Lower leg skin (tissue), 4 donors: ENCODE data around the gene SKI. TPM values are rescaled to one million over a fixed set of nuclear protein-coding genes. Genes with fewer than 3 reads are reported as not detected.
"Not testable (repeated sequence)": the region's sequence is repeated elsewhere in the genome, so short reads cannot be mapped to it uniquely, and the experiment has no call there.

Source experiments
- DNase-seq, 2 donors: peaks; one replicate each; pipeline ENCODE4 v3.0.0-alpha.2; 2019; ENCODE audit warnings: low spot score in 2 of 2
- H3K4me3 ChIP-seq: fragments of 200-600 bp; sonication (generic); 2 replicates; pipeline ENCODE4 v1.5.1; 2017; ENCODE audit warnings: mild to moderate bottlenecking, low read depth; ENCODE audit not compliant: poor library complexity, severe bottlenecking
- CTCF ChIP-seq, 3 donors: fragments of 450-650 bp; IDR thresholded peaks; one replicate each; pipeline ENCODE4 v1.5.1; 2016; ENCODE audit warnings: antibody characterized with exemption in 3 of 3, mild to moderate bottlenecking in 3 of 3, moderate library complexity in 2 of 3
- POLR2A ChIP-seq, 2 donors: fragments of 450-650 bp; IDR thresholded peaks; one replicate each; pipeline ENCODE4 v1.6.1; 2016 to 2017; ENCODE audit warnings: antibody characterized with exemption in 2 of 2, mild to moderate bottlenecking in 1 of 2, moderate library complexity in 1 of 2
- WGBS, 2 donors: methylation state at CpG; one replicate each; pipeline ENCODE4 v1.1.5; 2018; 5-methylcytosine and 5-hydroxymethylcytosine counted together
- intact Hi-C: fragments of 100-400 bp; cut with DNase I; formaldehyde crosslinking; loops from one replicate; pipeline ENCODE4 v1.15.0; 2023; ENCODE audit warnings: low total_unique reads
- total RNA-seq, 4 donors: library from RNA; depleted of rRNA; stranded (reverse); fragments of >200 nt; gene quantifications; one replicate each; pipeline ENCODE4 v1.1.0, GENCODE V29; 2016

The SKI gene
- total RNA-seq, 4 donors from 2014 or later = 67.3 to 80.8 (median 75.4) TPM

GRCh38 chr1:2322065-2322571, 94.0 kb downstream of the SKI start:
- WGBS, 2 donors = 2 to 7% methylated on average over 22 to 30 of the region's 30 CpGs
- no peak for TF ChIP-seq CTCF (IDR thresholded peaks at IDR 0.05)
- TF ChIP-seq POLR2A (IDR thresholded peaks at IDR 0.05) = no peak
- DNase-seq = peak in 1 of 2 donors; percentile 93
- no peak overlapping the region for H3K4me3 ChIP-seq
- intact Hi-C loops = no loop called here

- TF ChIP-seq POLR2A (IDR thresholded peaks at IDR 0.05) (no peak), CTCF (IDR thresholded peaks at IDR 0.05) (no peak)
- whole genome bisulfite sequencing, 2 donors = 46 to 47% methylated on average over 21 to 36 of the region's 41 CpGs
- H3K4me3 ChIP-seq = no peak overlapping the region
- no peak for DNase-seq
- intact Hi-C loops = no loop called here
These were observed 94.6 kb downstream of the SKI start for GRCh38 chr1:2322581-2323211.

GRCh38 chr1:2323451-2323974, 95.4 kb downstream of the SKI start:
- H3K4me3 ChIP-seq = no peak overlapping the region
- DNase-seq = no peak
- intact Hi-C loops = no loop called here
- TF ChIP-seq POLR2A (IDR thresholded peaks at IDR 0.05) (no peak), CTCF (IDR thresholded peaks at IDR 0.05) (no peak)
- 92 to 93% methylated on average over 16 of the region's 16 CpGs for WGBS, 2 donors

- H3K4me3 ChIP-seq = no peak overlapping the region
- no peak for DNase-seq
- 88 to 91% methylated on average over 18 of the region's 18 CpGs for WGBS, 2 donors
- intact Hi-C loops = no loop called here
- no peak for TF ChIP-seq CTCF (IDR thresholded peaks at IDR 0.05)
- TF ChIP-seq POLR2A (IDR thresholded peaks at IDR 0.05) = no peak
These were observed 96.6 kb downstream of the SKI start for GRCh38 chr1:2324553-2325366.

GRCh38 chr1:2326524-2326923, 98.4 kb downstream of the SKI start:
- H3K4me3 ChIP-seq = no peak overlapping the region
- intact Hi-C loops = no loop called here
- TF ChIP-seq CTCF (IDR thresholded peaks at IDR 0.05) (no peak), POLR2A (IDR thresholded peaks at IDR 0.05) (no peak)
- no peak for DNase-seq
- WGBS, 2 donors = 54 to 74% methylated on average over 18 to 21 of the region's 21 CpGs

- H3K4me3 ChIP-seq, intact Hi-C loops, DNase-seq: not testable (repeated sequence)
- WGBS, 2 donors = 89 to 95% methylated on average over 2 of the region's 2 CpGs
These were observed 99.0 kb downstream of the SKI start for GRCh38 chr1:2327162-2327561.
